GM18505 (cell line): Measurements from ENCODE around the gene SNAP25.

ENCODE experiments used
- ATAC-seq: cut with Tn5 transposase; IDR thresholded peaks from one replicate; pipeline ENCODE4 v1.9.1; 2021; ENCODE audit not compliant: unreplicated experiment
- POLR2A ChIP-seq: IDR thresholded peaks from 4 replicates; pipeline ENCODE4 v1.6.1; 2011; ENCODE audit warnings: borderline replicate concordance; ENCODE audit not compliant: insufficient read depth, insufficient read length; ENCODE audit errors: extremely low read depth

SNAP25 gene

GRCh38 chr20:10356628-10357027 lies 138.0 kb downstream of the SNAP25 start:
- ATAC-seq, result no peak

More at GRCh38 chr20:10356628-10357027, 138.0 kb downstream of the SNAP25 start:
- TF ChIP-seq POLR2A, result no peak
